Measurements from ENCODE around the gene CD82.
"Not testable (repeated sequence)": the region's sequence is repeated elsewhere in the genome, so short reads cannot be mapped to it uniquely, and the experiment has no call there.

The CD82 gene

DNA sequence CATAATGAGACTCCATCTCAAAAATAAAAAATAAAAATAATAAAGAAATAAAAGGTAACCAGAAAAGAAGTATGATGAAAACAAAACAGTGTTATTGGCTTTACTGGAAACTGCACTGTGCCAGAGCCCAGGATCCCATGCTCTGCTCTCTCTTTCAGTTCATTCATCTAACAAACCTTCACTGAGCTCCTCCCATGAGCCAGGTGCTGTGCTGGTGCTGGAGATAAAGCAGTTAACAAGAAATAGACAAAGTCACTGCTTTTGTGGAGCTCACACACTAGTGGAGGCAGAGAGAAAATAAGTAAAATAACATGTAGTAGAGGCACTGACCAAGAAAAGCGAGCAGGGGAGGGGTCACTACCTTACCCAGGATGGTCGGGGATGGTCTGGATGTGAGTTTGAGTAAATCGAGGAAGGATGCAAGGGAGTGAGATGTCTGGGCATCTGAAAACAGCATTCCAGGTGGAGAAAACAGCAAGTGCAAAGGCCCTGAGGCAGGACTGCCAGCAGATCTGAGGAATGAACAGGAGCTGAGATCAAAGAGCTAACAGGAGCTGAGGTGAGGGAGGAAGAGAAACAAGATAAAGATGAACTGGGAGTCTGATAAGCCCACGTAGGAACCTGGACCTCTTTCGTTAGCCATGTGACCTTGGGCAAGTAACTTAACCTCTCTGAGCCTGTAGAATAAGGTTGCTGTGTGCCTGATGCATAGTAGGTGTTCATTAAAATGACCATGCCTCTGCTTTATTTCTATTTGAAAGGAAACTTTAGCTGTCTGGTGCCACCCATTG is 31.3 kb upstream of the CD82 start:
- no peak for DNase-seq (ENCODE audit: low read depth, low spot score)

DNA sequence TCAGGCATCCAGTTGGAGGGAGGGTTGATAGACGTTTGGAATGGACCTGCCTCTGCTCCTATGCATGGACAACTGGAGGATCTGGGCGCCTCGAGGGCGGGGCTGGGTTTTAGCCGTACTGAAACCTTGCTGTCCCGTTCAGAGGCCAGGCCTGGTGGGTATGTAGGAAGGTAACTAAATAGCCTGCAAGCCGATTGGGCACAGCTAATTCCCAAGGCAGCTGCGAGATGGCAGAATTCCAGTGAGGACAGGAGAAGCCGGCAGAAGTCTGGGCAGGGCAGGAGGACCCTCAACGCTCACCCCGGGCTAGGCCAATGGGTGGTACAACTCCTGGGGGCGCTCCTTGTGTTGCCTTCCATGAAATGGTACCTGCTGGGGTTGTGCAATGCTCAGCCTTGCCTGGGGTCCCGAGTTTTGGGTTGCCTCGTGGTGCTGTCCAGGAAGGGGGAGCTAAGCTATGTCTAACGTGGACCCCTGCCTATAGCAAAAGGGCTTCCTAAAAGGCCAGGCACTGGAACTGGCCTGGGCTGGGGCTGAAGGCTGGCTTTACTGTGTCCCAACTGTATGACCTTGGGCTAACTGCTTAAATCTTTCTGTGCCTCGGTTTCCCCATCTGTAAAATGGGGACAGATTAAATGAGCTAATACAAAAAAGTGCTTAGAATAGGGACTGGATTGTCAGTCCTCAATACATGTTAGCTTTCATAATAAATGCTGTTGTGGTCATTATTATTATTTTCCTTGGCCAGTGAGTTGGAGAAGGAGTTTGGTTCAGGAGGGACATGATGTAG is 30.1 kb upstream of the CD82 start:
- peak; percentile 69 for DNase-seq (ENCODE audit: low read depth, low spot score)

DNA sequence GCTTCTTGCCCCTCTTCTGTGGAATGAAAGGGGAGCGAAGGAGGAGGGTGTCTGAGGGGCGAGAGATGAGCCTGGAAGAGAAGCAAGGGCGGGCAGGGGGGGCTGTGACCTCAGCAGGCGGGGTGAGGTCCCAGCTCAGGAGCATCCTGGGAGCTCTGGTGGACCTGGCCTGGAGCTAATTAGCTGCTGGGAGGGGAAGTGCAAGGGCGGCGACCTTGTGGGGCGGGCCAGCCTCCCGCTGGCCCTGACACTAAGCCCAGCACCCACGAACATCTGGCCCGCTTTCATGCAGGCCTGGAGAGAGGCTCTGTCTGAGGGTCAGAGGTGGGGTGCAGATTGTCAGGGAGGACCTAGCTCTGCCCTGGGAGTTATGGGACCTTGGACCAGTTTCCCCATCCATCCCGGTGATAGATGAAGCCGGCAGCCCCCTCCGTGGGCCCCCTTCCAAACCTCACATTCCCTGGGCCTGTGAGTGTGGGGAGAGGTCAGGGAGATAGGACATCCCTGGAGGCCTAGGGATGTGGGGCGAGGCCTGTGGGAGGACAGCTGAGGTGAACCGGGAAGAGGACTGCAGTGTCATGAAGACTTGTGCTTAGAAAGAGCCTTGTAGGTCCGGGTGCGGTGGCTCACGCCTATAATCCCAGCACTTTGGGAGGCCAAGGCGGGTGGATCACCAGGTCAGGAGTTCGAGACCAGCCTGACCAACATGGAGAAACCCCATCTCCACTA is 28.5 kb upstream of the CD82 start:
- no peak for DNase-seq (ENCODE audit: low read depth, low spot score)

DNA sequence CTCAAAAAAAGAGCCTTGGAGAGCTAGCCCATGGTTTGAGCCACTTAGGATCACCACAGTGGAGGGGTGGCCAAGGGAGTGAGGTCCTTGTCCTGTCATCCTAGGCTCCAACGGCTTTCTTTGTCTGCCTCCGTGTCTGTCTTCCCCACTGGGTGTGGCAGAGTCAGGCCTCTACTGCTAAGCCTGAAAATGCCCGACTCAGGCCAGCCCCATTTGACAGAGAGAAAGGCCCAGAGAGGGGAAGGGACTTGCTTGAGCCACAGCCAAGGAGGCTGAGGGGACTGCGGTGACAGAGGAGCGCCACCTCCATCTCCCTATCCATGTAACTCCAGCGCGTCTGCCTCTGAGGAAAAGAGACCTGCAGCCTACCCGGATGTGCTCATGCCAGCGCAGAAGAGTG is 27.8 kb upstream of the CD82 start:
- DNase-seq (ENCODE audit: low read depth, low spot score): no peak

DNA sequence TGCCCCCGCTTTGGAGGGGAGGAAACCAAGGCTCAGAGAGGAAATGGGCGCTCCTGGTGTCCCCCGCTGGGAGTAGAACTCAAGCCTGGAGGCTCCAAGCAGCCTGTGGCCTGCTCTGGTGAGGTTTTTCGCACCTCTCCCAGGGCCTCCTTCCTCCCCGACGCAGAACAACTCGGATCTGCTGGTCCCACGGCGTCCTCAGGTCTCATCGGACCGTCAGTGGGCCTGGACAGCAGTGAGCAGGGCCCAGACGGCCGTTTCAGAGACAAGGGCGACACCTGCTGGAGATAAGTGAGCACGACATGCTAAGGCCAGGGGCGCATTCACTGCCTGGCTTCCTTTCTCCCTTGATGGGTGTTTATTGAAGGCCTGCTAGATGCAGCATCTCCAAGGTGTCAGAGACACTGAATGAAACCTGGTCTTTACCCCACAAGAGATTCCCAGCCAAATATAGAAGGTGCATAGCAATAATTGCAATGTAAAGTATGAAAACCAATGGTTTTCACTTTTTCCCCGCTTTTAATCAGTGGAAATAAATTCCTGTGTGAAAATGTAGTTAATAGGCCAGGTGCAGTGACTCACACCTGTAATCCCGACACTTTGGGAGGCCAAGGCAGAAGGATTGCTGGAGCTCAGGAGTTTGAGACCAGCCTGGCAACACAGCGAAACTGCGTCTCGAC is 26.9 kb upstream of the CD82 start:
- DNase-seq (ENCODE audit: low read depth, low spot score): peak; percentile 95

DNA sequence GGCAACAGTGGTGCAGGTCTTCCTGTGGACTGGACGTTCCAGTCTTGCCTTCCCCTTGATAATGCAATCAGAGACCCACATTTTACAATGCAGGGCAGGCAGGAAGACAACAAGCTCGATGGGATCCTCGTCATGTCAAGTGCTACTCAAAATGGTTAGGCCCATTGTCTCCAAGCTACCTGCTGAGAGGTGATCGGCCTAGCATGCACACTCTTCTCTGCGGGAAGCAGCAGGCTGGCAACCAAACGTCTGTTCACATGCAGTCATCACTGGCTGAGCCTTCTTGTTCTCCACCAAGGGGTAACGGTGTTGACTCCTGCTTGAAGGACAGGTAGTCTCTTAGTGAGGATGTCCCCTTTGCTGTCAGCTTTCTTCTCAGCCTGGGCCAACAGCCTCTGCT is 25.5 kb upstream of the CD82 start:
- DNase-seq (ENCODE audit: low read depth, low spot score): no peak

DNA sequence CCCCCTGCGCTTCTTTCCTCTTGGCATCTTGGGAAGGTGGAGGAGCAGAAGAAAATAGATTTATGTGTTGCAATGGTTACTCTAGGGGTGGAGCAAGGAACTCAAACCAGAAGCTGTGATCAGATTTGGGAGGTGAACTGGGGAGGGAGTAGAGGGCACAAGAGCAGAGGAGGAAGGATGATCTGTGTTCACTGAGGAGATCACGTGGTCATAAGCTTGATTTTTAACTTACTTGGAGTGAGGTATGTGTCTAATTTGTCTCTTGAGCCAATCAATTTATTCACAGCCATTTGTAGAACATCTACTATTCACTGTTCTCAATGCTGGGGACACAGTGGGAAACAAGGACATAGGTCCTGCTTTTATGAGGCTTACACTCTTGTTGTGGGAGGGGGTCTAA is 24.8 kb upstream of the CD82 start:
- DNase-seq (ENCODE audit: low read depth, low spot score): no peak

DNA sequence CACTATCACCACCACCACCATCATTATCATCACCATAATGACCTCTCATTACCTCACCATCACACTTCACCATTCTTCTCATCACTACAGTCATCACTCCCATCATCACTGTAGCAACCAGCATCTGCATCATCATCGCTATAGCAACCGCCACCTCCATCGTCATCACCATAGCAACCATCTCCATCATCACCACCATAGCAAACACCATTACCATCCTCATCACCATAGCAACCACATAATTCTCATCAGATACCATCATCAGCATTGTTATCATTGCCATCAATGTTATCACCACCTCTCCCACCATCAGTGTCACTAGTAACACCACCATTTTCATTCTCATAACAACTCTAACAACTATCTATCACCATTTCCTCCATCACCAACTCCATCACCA is 23.1 kb upstream of the CD82 start:
- DNase-seq (ENCODE audit: low read depth, low spot score): no peak

DNA sequence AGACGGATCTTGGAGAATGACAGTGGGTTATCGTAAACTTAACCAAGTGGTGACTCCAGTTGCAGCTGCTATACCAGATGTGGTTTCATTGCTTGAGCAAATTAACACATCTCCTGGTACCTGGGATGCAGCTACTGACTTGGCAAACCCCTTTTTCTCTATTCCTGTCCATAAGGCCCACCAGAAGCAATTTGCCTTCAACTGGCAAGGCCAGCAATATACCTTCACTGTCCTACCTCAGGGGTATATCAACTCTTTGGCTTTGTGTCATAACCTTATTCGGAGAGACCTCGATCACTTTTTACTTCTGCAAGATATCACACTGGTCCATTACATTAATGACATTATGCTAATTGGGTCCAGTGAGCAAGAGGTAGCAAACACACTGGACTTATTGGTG is 18.5 kb upstream of the CD82 start:
- not testable (repeated sequence) for DNase-seq (ENCODE audit: low read depth, low spot score)

DNA sequence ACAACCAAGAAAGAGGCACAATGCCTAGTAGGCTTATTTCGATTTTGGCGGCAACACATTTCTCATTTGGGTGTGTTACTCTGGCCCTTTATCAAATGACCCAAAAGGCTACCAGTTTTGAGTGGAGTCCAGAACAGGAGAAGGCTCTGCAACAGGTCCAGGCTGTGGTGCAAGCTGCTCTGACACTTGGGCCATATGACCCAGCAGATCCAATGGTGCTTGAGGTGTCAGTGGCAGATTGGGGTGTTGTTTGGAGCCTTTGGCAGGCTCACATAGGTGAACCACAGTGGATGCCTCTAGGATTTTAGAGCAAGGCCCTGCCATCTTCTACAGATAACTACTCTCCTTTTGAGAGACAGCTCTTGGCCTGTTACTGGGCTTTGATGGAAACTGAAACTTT is 17.9 kb upstream of the CD82 start:
- not testable (repeated sequence) for DNase-seq (ENCODE audit: low read depth, low spot score)

DNA sequence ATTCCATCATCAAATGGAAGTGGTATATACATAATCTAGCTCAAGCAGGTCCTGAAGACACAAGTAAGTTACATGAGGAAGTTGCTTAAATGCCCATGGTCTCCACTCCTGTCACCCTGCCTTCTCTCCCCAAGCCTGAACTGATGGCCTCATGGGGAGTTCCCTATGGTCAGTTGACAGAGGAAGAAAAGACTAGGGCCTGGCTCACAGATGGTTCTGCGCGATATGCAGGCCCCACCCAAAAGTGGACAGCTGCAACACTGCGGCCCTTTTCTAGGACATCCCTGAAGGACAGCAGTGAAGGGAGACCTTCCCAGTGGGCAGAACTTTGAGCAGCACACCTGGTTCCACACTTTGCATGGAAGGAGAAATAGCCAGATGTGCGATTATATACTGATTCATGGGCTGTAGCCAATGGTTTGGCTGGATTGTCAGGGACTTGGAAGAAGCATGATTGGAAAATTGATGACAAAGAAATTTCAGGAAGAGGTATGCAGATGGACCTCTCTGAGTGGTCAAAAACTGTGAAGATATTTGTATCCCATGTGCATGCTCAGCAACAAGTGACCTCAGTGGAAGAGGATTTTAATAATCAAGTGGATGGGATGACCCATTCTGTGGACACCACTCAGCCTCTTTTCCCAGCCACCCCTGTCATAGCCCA is 17.3 kb upstream of the CD82 start:
- no peak for DNase-seq (ENCODE audit: low read depth, low spot score)

DNA sequence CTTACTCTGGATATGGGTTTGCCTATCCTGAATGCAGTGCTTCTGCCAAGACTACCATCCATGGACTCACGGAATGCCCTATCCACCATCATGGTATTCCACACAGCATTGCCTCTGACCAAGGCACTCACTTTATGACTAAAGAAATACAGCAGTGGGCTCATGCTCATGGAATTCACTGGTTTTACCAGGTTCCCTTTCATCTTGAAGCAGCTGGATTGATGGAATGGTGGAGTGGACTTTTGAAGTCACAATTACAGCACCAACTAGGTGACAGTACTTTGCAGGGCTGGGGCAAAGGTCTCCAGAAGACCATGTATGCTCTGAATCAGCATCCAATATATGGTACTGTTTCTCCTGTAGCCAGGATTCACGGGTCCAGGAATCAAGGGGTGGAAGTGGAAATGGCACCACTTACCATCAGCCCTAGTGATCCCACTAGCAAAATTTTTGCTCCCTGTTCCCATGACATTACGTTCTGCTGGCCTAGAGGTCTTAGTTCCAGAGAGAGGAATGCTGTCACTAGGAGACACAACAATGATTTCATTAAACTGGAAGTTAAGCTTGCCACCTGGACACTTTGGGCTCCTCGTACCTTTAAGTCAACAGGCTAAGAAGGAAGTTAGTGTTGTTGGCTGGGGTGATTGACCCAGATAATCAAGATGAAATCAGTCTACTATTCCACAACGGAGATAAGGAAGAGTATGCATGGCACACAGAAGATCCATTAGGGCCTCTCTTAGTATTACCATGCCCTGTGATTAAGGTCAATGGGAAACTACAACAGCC is 16.3 kb upstream of the CD82 start:
- DNase-seq (ENCODE audit: low read depth, low spot score): not testable (repeated sequence)

DNA sequence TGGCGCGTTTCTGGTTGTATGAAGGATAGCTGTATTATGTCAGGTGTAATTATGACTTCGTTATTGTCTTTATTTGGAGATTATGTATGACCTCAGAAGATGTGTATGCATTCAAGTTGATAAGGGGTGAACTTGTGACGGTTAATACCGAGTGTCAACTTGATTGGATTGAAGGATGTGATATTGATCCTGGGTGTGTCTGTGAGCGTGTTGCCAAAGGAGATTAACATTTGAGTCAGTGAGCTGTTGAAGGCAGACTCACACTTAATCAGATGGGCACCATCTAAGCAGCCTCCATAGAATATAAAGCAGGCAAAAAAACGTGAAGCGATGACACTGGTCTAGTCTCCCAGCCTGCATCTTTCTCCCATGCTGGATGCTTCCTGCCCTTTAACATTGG is 15.3 kb upstream of the CD82 start:
- DNase-seq (ENCODE audit: low read depth, low spot score): no peak

DNA sequence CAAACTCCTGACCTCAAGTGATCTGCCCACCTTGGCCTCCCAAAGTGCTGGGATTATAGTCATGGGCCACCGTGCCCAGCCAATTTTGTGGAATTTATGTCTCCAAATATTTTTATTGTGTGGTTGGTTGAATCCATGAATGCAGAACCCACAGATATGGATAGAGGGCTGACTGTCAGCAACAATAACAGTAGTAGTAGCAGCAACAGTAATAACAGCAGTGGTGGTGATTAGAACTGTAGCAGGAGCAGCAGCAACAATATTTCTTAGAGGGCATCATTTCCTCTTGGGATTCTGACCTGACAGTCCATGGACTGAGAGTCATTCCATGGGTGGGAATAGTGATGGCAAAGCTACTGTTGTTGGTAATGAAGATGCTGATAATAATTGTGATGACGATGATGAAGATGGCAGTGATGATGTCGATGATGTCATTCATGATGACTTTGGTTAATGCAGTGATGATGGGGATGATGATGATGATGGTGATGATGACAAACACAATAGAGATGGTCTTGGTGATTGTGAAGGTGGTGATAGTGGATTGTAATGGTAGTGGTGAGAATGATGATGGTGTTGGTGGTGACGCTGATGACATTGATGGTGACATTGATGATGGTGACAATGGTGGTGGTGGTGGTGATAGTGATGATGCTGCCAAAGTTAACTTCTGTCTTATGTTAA is 13.9 kb upstream of the CD82 start:
- no peak for DNase-seq (ENCODE audit: low read depth, low spot score)

DNA sequence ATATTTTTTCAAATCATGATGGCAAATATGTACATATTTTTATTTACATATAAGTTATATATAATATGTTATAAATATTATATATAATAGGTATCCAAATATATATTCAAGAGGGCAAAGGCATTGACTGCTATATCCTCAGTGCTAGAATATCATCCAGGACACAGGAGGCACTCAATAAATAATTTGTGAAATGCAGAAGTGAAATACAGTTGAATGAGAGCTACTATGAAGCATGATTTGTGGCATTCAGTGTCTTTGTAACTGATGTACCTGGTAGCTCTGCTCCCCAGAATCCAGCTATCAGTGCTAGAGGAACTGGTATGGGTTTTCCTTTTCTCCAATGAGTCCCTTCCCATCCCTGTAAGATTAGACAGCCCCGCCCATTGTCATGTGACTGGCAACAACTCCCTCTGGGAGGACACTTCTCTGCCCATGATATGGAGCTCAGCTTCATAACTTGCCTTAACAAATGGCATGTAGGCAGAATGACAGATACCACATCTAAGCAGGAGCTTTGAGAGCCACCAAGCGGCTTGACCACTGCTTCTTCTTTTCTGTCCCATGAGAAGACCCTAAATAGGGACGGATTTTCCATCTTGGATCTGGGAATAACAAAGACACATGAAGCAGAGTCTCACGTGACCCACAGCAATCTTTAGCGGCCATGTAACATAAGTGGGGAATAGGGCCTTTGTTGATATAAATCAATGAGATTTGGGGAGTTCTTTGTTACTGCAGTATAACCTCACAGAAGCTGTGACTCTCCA is 10.2 kb upstream of the CD82 start:
- no peak for DNase-seq (ENCODE audit: low read depth, low spot score)

DNA sequence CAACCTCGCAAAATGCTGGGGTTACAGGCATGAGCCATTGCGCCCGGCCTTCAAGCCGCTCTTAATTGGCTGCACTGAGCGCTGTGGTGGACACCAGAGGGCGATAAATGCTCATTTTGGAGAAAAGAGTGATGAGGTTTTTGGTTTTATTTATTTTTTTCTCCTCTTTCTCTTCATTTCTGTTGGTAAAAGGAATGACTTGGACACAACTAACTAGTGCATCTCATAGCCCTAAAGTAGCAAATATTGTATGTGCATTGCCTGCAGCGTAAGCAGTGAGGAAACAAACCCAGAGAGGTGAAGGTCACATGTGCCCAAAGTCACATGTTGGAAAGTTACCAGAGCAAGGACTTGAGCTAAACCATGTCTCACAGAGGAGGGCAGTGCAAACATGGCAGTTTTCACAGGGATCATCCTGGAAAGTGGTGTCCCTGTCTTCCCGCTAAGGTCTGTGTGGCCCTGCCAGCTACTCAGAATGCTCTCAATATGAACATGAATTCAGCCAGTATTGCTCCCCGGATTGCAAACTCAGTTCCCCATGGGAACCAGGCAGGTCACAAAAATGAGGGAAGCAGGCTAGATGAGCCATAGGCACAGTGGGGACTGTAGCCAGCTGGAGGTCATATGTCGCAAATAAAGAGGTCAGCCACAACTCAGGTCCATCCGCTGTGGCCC is 8.6 kb upstream of the CD82 start:
- DNase-seq (ENCODE audit: low read depth, low spot score): peak; percentile 60

DNA sequence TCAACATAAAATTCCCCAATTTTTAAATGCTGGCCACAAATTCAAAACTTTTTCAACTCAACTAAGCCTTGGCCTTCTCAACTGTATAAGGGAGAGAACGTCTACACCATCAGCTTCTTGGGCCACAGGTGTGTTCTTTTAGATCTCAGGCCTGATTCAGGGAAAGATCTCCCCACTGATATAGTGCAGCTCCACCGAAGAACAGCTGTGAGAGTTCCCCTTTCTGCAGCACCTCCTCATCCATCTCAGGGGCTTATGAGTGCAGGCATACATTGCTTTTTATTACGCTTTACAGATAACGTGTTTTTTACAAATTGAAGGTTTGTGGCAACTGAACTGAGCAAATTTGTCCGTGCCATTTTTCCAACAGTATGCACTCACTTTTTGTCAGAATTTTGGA is 8.0 kb upstream of the CD82 start:
- DNase-seq (ENCODE audit: low read depth, low spot score): no peak

DNA sequence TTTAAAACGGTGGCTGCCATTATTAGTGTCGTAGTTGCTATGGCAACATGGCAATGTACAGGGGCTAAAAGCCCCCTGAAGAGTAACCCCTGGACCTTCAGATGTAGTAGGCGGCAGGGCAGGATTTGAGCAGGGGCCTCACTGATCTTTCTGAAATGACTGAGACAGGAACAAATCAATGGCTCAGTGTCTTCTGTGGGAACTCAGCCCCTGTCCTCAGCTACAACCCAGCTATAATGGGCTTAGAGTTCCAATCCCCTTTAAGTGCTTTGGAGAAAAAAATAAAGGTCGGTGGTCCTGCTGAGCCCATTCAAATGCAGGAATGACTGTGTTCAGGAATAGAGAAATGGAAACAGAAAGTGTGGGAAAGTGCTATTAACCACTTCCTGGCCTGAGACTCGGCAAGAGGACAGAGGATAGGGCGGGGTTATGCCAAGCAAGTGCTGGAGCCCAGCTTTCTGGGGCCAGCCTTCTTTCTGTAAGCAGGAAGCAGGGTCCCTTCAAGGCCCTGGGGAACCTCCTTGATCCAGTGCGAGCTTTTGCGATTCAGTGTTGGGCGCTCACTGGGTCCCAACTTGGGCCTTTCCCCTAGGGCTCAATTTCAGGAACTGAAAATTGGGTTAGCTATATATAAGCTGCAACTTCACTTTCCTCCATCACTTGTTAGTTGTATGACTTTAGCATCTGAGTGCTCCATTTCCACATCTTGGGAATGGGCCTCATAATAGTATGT is 6.1 kb upstream of the CD82 start:
- peak; percentile 89 for DNase-seq (ENCODE audit: low read depth, low spot score)
